K562 (cell line): ENCODE data around the gene TCF12. TPM values are rescaled to one million over a fixed set of nuclear protein-coding genes. Genes with fewer than 3 reads are reported as not detected.
A peak's percentile ranks its signal among the peaks of the same experiment; 100 is the strongest.

Experiments
- BHLHE40 ChIP-seq: IDR thresholded peaks from 2 replicates; pipeline ENCODE4 v1.6.1; 2011; ENCODE audit warnings: low read length, improper control_type of control experiment
- BRD9 ChIP-seq: fragments of 450-650 bp; IDR thresholded peaks from 2 replicates; pipeline ENCODE4 v1.6.1; 2018; ENCODE audit warnings: low read depth; ENCODE audit not compliant: partially characterized antibody
- DMBX1 ChIP-seq: fragments of 250-450 bp; sonication (Bioruptor Pico); IDR thresholded peaks from 2 replicates; pipeline ENCODE4 v1.8.0; 2022; ENCODE audit warnings: inconsistent platforms, mild to moderate bottlenecking, moderate library complexity, borderline replicate concordance
- HDAC8 ChIP-seq: fragments of 450-650 bp; IDR thresholded peaks from 2 replicates; pipeline ENCODE4 v1.6.1; 2016; ENCODE audit warnings: mild to moderate bottlenecking, missing genetic modification characterization, moderate library complexity, missing compliant biosample characterization
- IRF1 ChIP-seq: sonication (generic); formaldehyde crosslinking; IDR thresholded peaks from 2 replicates; pipeline ENCODE4 v1.8.0; 2022; ENCODE audit warnings: missing genetic modification reagents, mild to moderate bottlenecking, borderline replicate concordance
- L3MBTL2 ChIP-seq: fragments of 450-650 bp; IDR thresholded peaks from 2 replicates; pipeline ENCODE4 v1.6.1; 2016; ENCODE audit warnings: mild to moderate bottlenecking, moderate library complexity
- NFIC ChIP-seq: fragments of 450-650 bp; IDR thresholded peaks from 2 replicates; pipeline ENCODE4 v1.6.1; 2017; ENCODE audit warnings: mild to moderate bottlenecking, inconsistent platforms
- RBFOX2 ChIP-seq: fragments of 200-400 bp; formaldehyde crosslinking; IDR thresholded peaks from 2 replicates; pipeline ENCODE4 v1.6.1; 2017; ENCODE audit warnings: low read depth, mild to moderate bottlenecking, low read length, moderate library complexity
- RBM22 ChIP-seq: fragments of 200-400 bp; formaldehyde crosslinking; IDR thresholded peaks from 2 replicates; pipeline ENCODE4 v1.6.1; 2018; ENCODE audit warnings: low read length, low read depth; ENCODE audit not compliant: poor library complexity, severe bottlenecking
- REST ChIP-seq, 2 experiments: fragments of 450-650 bp; formaldehyde crosslinking in 1 of 2; IDR thresholded peaks; 2 replicates each; pipeline versions ENCODE4 v1.4.0 to v1.6.1; 2014 to 2020; ENCODE audit warnings: mild to moderate bottlenecking in 2 of 2, borderline replicate concordance in 1 of 2, low read depth in 1 of 2
- SMAD4 ChIP-seq: fragments of 250-450 bp; sonication (Bioruptor Pico); conservative IDR thresholded peaks from 2 replicates; pipeline ENCODE4 v1.8.0; 2021; ENCODE audit warnings: inconsistent platforms, mild to moderate bottlenecking, moderate library complexity
- USF1 ChIP-seq: sonication (generic); formaldehyde crosslinking; IDR thresholded peaks from 2 replicates; pipeline ENCODE4 v1.9.0; 2022; ENCODE audit warnings: mild to moderate bottlenecking, missing genetic modification reagents
- XRCC3 ChIP-seq: fragments of 450-650 bp; IDR thresholded peaks from 2 replicates; pipeline ENCODE4 v1.6.1; 2017; ENCODE audit warnings: mild to moderate bottlenecking, moderate library complexity
- ZNF134 ChIP-seq: fragments of 250-450 bp; sonication (Bioruptor Pico); conservative IDR thresholded peaks from 2 replicates; pipeline ENCODE4 v1.4.0; 2020
- ZNF445 ChIP-seq: fragments of 250-450 bp; sonication (Bioruptor Pico); IDR thresholded peaks from 2 replicates; pipeline ENCODE4 v1.4.0; 2020; ENCODE audit warnings: low read depth, mild to moderate bottlenecking, moderate library complexity
- polyA plus RNA-seq, 8 experiments: library from polyadenylated mRNA; depleted of rRNA in 4 of 8; stranded (reverse) in 5 of 8; unstranded in 3 of 8; fragments of >200 nt; fragmentation: Nextera tagmentation in 2 of 8; fragmentation: Illumina TruSeq in 1 of 8; extraction: Ambion mirVana in 2 of 8; extraction: Trizol in 1 of 8; gene quantifications; 2 replicates each; pipeline versions ENCODE4 v1.2.1 to v1.2.3, GENCODE V29; 2011 to 2014; ENCODE audit warnings: inconsistent platforms in 1 of 8, missing spikeins in 1 of 8
- total RNA-seq, 7 experiments: library from RNA; depleted of rRNA in 6 of 7; stranded (reverse); fragments of >200 nt in 6 of 7; fragmentation: Illumina TruSeq in 2 of 7; extraction: Trizol in 2 of 7; gene quantifications; 2 replicates each; pipeline versions ENCODE4 v1.2.1 to v1.2.3, GENCODE V29; 2011 to 2021; ENCODE audit warnings: low replicate concordance in 1 of 7
- TF ChIP-seq, protein P1 (sequence below): fragments of 250-450 bp; sonication (Bioruptor Pico); IDR thresholded peaks from 2 replicates; pipeline ENCODE4 v1.8.0; 2021; ENCODE audit warnings: mild to moderate bottlenecking, moderate library complexity

Gene TCF12
- total and polyA plus RNA-seq, 9 of the 15 experiments (the other 6 are each of a cell fraction or from before 2014, with no cell fraction given) = 10.5 to 132 (median 52.9) TPM

DNA sequence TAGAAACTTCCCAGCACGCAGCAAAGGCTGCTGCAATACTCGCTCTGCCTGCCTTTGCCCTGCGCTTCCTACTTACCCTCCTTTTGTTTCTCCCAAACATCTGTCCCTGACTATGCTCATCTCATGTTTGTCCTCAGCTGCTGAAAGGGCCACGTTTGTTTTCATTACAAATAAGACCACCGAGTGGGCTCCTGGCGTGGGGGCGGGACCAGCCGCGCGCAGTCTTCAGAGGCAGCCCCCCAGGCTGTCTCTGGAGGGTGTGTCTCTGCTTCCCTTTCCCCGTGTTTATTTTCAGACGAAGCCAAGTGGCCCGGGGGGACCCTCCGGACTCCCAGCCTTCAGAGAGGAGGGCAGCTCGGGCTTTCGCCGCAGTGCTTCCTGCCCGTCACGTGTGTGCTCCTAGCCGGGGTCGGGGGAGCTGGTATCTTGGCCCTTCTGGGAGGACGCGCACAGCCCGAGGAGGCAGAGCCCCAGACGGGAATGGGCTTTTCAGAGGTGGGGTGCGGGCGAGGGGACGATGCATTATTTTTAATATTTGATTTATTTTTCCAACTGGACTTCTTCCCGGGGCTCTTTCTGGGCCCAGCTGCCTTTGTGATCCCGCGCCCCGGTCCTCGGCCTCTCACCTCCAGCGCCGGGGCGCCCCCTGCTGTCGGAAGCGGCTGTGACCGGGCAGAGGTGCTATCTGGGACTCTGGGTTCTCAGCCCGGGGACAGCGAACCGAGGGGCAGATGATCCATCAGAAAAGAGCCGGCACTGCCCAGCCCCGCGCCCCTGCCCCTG lies 387.9 kb downstream of the TCF12 start (continued):
- TF ChIP-seq REST (IDR thresholded peaks at IDR 0.05; ENCODE audit: borderline replicate concordance) = peak; percentile 74; the same call in 1 of the 2 replicates
- TF ChIP-seq REST (CRISPR knock-in tag; IDR thresholded peaks at IDR 0.05; ENCODE audit: low read depth) = no peak
- no peak for TF ChIP-seq ZNF445 (CRISPR knock-in tag)
- TF ChIP-seq SMAD4 (CRISPR knock-in tag) = peak; percentile 52; the same call in 1 of the 2 replicates
- TF ChIP-seq, protein P1, sequence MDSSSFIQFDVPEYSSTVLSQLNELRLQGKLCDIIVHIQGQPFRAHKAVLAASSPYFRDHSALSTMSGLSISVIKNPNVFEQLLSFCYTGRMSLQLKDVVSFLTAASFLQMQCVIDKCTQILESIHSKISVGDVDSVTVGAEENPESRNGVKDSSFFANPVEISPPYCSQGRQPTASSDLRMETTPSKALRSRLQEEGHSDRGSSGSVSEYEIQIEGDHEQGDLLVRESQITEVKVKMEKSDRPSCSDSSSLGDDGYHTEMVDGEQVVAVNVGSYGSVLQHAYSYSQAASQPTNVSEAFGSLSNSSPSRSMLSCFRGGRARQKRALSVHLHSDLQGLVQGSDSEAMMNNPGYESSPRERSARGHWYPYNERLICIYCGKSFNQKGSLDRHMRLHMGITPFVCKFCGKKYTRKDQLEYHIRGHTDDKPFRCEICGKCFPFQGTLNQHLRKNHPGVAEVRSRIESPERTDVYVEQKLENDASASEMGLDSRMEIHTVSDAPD (CRISPR knock-in tag) = no peak
- peak; percentile 59 for TF ChIP-seq RBFOX2
- TF ChIP-seq USF1 (CRISPR knock-in tag) = peak; percentile 53; the same call in 1 of the 2 replicates
- TF ChIP-seq L3MBTL2 = peak; percentile 84
- no peak for TF ChIP-seq IRF1 (CRISPR knock-in tag)
- TF ChIP-seq NFIC = 0 out of 2 replicates have a peak, but pooled peaks have one; percentile 7
- TF ChIP-seq DMBX1 = peak; percentile 66; the same call in 1 of the 2 replicates
- TF ChIP-seq BRD9 = peak; percentile 67
- peak; percentile 45; the same call in 1 of the 2 replicates for TF ChIP-seq BHLHE40
- TF ChIP-seq RBM22 = peak; percentile 33
- TF ChIP-seq ZNF134 (CRISPR knock-in tag) = no peak
- TF ChIP-seq HDAC8 = no peak
- TF ChIP-seq XRCC3 = no peak
